Measurements from ENCODE around the gene CPTP.
A peak's percentile ranks its signal among the peaks of the same experiment; 100 is the strongest.

The CPTP gene

GRCh38 chr1:1347026-1347595, 22.5 kb downstream of the CPTP start:
- no peak for DNase-seq (ENCODE audit: low read depth in 1 of 2, low spot score in 1 of 2)

GRCh38 chr1:1347663-1348419, 23.2 kb downstream of the CPTP start:
- DNase-seq (ENCODE audit: low read depth in 1 of 2, low spot score in 1 of 2) = no peak

- no peak for DNase-seq (ENCODE audit: low read depth in 1 of 2, low spot score in 1 of 2)
These were observed 24.0 kb downstream of the CPTP start for GRCh38 chr1:1348420-1349255.

GRCh38 chr1:1349256-1350012, 24.8 kb downstream of the CPTP start, which contains the start of gene DVL1:
Gene DVL1, minus strand, starts transcription at chr1:1349418. Its CDS starts 353 bp downstream, at chr1:1349065.
- peak; percentile 49 to 62 for DNase-seq (ENCODE audit: low read depth in 1 of 2, low spot score in 1 of 2)

DNA sequence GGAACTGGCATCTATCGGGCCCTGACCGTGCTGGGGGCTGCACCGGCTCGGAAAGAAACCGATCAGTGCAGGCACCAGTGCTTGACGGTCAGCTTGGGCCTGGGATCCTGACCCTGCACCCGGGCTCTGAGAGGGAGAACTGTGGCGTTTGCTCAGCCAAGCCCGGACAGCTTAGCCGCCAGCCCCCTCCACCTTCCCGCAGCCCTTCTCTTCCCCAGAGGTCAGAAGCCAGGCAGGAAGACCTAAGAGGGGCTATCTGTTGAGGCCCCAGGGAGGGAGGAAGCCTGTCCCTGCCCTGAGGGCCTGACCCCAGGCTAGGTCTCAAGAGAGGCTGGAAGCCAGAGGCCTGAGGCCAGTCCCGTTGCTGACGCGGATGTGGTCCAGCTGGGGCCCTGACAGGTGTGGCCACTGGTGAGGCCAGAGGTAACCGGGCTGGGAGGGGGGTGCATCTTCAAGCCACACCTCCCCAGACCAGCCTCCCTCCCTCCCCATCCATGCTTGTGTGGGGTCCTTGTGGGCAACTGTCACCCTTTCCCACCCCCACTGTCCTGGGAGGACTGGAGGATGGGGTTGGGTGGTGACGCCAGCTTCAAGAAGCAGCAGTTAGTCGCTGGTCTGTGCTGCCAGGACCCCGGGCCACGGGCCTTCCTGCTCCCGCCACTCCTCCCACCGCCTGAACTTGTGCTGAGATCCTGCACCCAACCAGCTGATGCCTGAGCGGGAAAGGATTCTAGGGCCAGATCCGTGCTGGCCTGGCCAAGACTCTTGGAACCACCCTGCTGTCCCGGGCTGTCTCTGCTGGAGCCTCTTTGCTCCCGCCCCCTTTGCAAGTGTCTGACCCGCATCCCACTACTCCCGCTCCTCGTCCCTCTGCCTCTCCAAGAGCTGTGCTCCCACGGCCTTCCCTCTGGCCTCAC, 27.2 kb downstream of the CPTP start:
- no peak for DNase-seq (ENCODE audit: low read depth in 1 of 2, low spot score in 1 of 2)

- no peak for DNase-seq (ENCODE audit: low read depth in 1 of 2, low spot score in 1 of 2)
These were observed 28.3 kb downstream of the CPTP start for GRCh38 chr1:1352786-1353388.

DNA sequence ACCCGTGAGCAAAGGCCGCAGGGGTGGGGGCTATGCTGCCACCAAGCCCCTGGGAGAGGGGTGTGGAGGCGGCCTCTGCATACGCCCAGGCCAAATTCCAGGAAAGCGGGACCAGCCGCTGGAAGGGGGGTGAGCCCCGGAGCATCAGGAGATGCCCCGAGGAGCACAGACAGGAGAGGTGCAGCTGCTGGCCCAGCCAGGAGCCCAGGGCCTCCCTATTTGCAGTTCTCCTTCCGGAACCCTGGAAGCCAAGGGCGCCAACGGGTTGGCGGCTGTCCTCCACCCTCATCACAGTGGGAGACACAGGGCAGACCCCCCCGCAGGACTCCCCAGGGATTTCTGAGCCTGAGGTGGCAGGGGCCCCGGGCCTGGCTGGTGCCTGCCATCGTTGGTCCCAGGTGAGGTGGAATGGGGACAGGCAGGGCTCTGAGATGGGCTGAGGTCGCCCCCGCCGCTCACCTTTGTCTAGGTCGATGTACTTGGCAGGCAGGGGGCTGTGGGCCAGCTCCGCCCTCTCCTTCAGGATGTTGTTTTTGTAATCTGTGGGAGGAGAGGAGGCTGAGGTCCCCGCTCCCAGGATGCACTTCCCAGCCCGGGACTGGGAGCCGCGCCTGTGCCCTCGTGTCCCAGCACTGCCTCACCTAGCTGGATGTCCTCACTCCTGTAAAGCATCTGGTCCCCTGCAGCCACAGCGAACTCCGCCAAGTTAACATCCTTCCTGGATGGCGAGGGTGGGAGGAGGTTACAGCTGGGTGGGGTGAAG, 29.0 kb downstream of the CPTP start:
- no peak for DNase-seq (ENCODE audit: low read depth in 1 of 2, low spot score in 1 of 2)

GRCh38 chr1:1354271-1355247, 30.0 kb downstream of the CPTP start:
- no peak for DNase-seq (ENCODE audit: low read depth in 1 of 2, low spot score in 1 of 2)

- DNase-seq (ENCODE audit: low read depth in 1 of 2, low spot score in 1 of 2) = no peak
These were observed 30.8 kb downstream of the CPTP start for GRCh38 chr1:1355416-1355815.

- DNase-seq (ENCODE audit: low read depth in 1 of 2, low spot score in 1 of 2) = no peak
These were observed 31.7 kb downstream of the CPTP start for GRCh38 chr1:1356166-1356795.

DNA sequence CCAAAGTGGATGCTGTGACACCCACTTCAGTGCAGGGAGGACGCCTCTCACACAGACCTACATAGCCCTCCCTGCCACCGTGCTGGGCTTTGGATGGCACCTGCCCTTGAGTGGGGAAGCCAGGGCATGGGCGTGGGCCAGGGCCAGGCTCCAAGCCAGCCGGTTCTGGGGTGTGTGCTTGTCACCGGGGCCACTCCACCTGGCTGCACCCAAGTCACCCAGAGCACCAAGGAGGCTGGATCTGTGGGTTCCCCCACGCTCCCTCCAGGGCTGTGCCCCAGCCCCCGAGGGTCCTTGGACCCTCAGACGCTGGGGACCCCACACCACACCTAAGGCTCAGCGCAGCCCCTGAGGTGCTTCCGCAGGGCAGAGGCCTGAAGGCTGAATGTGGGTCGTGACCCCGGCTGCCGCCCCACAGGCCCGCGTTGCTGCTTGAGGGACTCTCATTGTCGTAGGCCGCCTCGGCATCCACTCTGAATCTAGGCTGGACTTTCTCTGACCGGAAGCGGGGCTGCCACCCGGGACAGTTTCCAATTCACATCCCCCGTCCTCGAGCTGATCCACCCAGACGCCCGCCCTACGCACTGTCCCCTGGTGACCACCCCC, 32.3 kb downstream of the CPTP start:
- no peak for DNase-seq (ENCODE audit: low read depth in 1 of 2, low spot score in 1 of 2)

GRCh38 chr1:1357871-1358432, 33.4 kb downstream of the CPTP start:
- DNase-seq (ENCODE audit: low read depth in 1 of 2, low spot score in 1 of 2) = no peak

- no peak for DNase-seq (ENCODE audit: low read depth in 1 of 2, low spot score in 1 of 2)
These were observed 34.0 kb downstream of the CPTP start, which contains the start of gene MXRA8 for GRCh38 chr1:1358433-1359271. Gene MXRA8, minus strand, starts transcription at chr1:1358555. Its CDS starts 51 bp downstream, at chr1:1358504.

- no peak for DNase-seq (ENCODE audit: low read depth in 1 of 2, low spot score in 1 of 2)
These were observed 34.7 kb downstream of the CPTP start for GRCh38 chr1:1359308-1359663.

DNA sequence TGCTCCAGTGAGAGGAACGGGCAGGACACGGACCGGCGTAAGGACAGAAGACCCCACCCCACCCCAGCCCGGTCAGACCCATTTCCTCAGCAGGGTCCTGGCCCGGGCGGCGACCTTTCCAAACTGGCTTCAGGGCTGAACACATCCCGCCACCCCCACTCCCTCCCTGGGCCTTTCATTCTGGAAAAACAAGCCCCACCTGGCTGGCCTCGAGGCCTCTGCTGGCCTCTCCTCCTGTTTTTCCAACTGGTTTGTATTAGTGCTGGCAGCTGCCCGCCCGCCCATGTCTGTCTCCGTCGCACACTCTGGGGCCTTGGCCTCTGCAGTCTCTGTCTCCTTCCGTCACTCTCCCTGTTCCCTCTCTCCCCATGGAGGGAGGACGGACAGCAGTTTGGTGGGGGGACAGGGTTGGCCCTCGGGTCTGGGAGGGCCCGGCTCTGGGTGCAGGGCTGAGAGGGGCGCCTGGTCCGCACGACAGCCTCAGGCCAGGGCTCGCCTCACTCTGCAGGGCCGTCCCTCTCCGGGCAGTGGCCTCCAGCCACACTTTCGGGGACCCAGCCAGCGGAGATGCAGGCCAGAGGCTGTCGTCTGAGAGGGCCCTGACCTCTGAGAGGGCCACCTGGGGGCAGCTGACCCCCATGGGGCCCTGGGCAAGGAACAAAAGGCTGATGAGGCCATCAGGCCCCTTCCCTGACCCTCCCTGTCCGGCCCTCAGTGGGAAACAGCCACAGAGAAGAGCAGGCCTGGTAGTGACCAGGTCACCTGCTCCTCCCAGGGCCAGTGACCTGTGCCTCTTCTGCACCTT, 35.3 kb downstream of the CPTP start:
- no peak for DNase-seq (ENCODE audit: low read depth in 1 of 2, low spot score in 1 of 2)

Measured in activated T-helper 1 cell treated with anti-CD3 and anti-CD28 coated beads, Interleukin-2, amount 50 U/mL, for 16 hours (primary cell).